Spleen (tissue), 7 donors: ENCODE measurements around the gene ANGPTL2.

Source experiments
- POLR2A ChIP-seq, 3 donors: fragments of 450-650 bp; IDR thresholded peaks; one replicate each; pipeline ENCODE4 v1.5.1; 2017; ENCODE audit warnings: antibody characterized with exemption in 3 of 3, mild to moderate bottlenecking in 1 of 3
- POLR2AphosphoS5 ChIP-seq, 3 donors: sonication (generic); formaldehyde crosslinking; IDR thresholded peaks; one replicate each; pipeline ENCODE4 v1.5.1; 2017; ENCODE audit warnings: antibody characterized with exemption in 3 of 3
- TF ChIP-seq, protein P1 (sequence below), 11 experiments: fragments of 200-600 bp in 7 of 11; fragments of 450-650 bp in 4 of 11; sonication (generic) in 4 of 11; IDR thresholded peaks in 8 of 11; conservative IDR thresholded peaks in 3 of 11; 1 replicate in 7 of 11; 2 replicates in 4 of 11; pipeline versions ENCODE4 v1.4.0 to v1.8.0; 2016 to 2021; ENCODE audit warnings: antibody characterized with exemption in 11 of 11, inconsistent platforms in 4 of 11, mild to moderate bottlenecking in 1 of 11
- donor health status: DM: no; HTN: no; CAD: no; lungs with moderate emphysema.
- donor health status: DM: no; HTN: no; CAD: no.
- donor health status: DM: no; HTN: no; CAD: no.

DNA sequence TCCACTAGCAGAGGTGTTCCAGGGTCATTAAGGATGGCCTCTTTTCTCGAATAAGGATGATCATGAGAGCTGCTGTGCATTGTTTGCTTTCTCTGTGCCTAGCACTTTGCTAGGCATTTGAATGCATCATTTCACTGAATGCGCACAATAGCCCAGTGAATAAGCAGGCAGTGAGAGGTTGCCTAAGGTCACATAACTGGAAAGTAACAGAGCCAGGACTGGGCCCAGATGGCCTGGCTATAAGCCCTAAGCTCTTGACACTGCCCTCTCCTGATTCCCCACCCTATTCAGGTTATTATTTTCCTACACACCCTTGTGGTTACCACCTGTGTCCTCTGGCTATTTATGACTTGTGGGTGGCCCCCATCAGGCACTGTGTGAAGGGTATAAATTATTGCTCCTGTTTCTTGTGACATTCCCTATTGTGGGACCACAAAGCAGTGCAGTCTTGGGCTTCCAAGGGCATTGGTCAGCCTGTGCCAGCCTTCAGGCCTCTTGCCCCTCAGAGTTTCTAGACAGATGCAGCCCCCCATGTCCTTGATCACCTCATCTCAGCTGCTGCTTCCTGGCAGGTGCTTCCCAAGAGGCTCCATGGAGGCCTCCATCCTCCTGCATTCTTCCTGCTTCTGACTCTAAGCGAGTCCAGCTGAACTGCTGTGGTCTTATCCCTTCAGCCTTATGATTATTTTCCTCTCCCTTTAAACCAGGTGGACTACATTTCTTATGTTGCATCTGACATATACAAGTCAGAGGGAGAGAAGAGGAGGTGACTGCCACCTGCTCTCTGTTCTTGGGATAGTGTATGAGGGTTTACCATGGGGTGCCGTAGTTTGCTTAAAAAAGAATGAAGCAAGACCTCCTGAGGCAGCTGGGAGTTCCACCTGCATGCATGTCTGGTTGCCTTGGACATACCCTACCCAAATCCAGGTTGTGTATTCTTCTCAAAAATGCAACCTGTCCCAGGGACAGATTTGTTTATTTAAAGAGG, 47.6 kb downstream of the ANGPTL2 start:
- TF ChIP-seq, protein P1, sequence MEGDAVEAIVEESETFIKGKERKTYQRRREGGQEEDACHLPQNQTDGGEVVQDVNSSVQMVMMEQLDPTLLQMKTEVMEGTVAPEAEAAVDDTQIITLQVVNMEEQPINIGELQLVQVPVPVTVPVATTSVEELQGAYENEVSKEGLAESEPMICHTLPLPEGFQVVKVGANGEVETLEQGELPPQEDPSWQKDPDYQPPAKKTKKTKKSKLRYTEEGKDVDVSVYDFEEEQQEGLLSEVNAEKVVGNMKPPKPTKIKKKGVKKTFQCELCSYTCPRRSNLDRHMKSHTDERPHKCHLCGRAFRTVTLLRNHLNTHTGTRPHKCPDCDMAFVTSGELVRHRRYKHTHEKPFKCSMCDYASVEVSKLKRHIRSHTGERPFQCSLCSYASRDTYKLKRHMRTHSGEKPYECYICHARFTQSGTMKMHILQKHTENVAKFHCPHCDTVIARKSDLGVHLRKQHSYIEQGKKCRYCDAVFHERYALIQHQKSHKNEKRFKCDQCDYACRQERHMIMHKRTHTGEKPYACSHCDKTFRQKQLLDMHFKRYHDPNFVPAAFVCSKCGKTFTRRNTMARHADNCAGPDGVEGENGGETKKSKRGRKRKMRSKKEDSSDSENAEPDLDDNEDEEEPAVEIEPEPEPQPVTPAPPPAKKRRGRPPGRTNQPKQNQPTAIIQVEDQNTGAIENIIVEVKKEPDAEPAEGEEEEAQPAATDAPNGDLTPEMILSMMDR (IDR thresholded peaks at IDR 0.05 in 8 of 11, conservative IDR thresholded peaks at IDR 0.05 in 3 of 11): no peak
- TF ChIP-seq POLR2A (IDR thresholded peaks at IDR 0.05) (no peak), POLR2AphosphoS5 (IDR thresholded peaks at IDR 0.05) (no peak)
